Adipose tissue (tissue), 3 donors: ENCODE data around the gene GH1. TPM values are rescaled to one million over a fixed set of nuclear protein-coding genes. Genes with fewer than 3 reads are reported as not detected.

Source experiments
- H3K27ac ChIP-seq: one replicate; pipeline ENCODE4 v1.5.1; 2013; ENCODE audit warnings: low read depth, low read length
- WGBS, 3 donors: extraction: QIAGEN DNeasy Blood & Tissue Kit; methylation state at CpG; one replicate each; pipeline ENCODE4 v1.1.7; 2013; 5-methylcytosine and 5-hydroxymethylcytosine counted together
- polyA plus RNA-seq, 3 donors: library from polyadenylated mRNA; stranded (reverse); fragments of 200-250 nt; gene quantifications; one replicate each; pipeline ENCODE4 v1.2.3, GENCODE V29; 2013
- donor health status: healthy with polysubstance abuse.
- donor health status: Bipolar disorder and iron deficiency.
- donor health status: healthy.

GH1 gene
- polyA plus RNA-seq, 3 donors, result not detected

GRCh38 chr17:63946440-63947363 lies 28.1 kb upstream of the GH1 start:
- WGBS, 3 donors, result 32 to 37% (median 35%) methylated on average over 20 of the region's 20 CpGs
- no peak overlapping the region for H3K27ac ChIP-seq

DNA sequence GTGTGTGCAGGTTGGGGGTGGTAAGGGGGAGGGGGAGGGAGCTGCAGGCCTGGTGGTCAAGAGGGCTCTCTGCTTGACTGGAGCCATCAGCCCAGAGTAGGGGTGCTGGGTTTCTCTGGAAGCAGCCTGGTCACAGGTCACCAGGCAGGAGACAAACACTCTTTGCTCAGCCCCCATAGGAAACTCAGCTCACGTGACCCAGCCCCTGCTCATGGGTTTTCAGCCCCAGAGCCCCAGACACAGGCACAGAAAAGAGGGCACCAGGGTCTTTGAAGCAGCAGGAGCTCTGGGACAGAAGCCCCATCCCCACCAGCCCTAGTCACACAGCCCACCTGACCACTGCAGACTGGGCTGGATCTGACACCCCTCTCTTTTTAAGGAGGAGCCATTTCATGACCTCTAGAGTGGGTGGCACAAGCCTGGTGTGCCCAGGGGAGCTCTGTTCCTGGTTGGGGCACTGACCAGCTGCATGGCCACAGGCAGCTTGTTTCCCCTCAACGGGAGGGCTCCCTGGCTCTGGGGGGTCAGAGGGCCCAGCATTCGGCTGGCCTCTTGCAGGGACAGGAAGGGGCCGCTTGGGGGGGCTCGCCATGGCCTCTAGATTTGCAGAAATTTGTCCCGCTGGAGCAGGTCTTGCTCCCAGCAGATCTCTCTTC lies 27.3 kb upstream of the GH1 start:
- H3K27ac ChIP-seq, result no peak overlapping the region
- WGBS, 3 donors, result 47 to 63% (median 51%) methylated on average over 6 of the region's 6 CpGs

GRCh38 chr17:63944736-63945499 lies 26.3 kb upstream of the GH1 start:
- no peak overlapping the region for H3K27ac ChIP-seq
- 78 to 89% (median 89%) methylated on average over 22 to 24 of the region's 24 CpGs for WGBS, 3 donors

DNA sequence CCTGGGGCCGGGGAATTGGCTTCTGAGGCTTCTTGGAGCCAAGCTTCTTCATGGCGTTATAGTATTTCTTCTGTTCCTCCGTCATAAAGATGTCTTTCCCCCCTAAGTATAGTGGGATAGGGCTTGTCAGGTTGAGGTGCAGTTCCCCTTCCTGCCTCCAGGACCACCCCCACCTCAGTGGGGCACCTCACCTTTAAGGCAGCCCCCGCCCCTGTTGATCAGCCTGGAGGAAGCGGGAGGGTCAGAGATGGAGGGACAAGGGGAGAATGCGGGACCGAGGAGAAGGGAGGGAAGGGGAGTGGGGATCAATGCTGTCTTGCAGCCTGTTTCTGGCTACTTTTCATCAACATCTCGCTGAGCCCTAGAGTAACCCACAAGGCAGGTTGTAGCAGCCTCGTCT lies 25.1 kb upstream of the GH1 start:
- H3K27ac ChIP-seq, result no peak overlapping the region
- WGBS, 3 donors, result 63 to 86% (median 84%) methylated on average over 9 of the region's 9 CpGs

GRCh38 chr17:63942309-63942985 lies 23.8 kb upstream of the GH1 start:
- WGBS, 3 donors, result 89 to 95% (median 94%) methylated on average over 21 of the region's 21 CpGs
- no peak overlapping the region for H3K27ac ChIP-seq

- WGBS, 3 donors, result 90 to 92% (median 90%) methylated on average over 23 of the region's 23 CpGs
- no peak overlapping the region for H3K27ac ChIP-seq
Observed at GRCh38 chr17:63941751-63942150, 23.1 kb upstream of the GH1 start.

- H3K27ac ChIP-seq, result no peak overlapping the region
- 90 to 95% (median 92%) methylated on average over 12 of the region's 12 CpGs for WGBS, 3 donors
Observed at GRCh38 chr17:63941162-63941561, 22.5 kb upstream of the GH1 start.

DNA sequence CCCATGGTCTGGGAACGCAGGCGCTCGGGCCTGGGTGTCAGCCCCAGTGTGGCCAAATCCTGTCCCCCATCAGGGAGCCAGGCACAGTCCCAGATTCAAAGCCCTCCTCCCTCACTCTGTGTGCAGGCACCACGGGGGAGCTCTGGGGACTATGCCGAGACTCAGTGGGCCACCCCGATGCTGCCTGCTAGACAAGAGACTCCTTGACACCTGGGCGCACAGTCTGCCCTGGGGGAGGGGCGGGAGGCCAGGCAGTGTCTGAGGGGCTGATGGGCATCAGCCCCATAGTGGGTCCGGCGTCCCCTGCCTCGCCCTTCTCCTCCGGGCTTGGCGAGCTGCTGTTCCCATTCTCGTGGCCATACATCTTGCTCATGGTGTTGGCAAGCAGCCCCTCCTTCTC lies 21.9 kb upstream of the GH1 start:
- WGBS, 3 donors, result 89 to 95% (median 95%) methylated on average over 13 to 14 of the region's 14 CpGs
- H3K27ac ChIP-seq, result no peak overlapping the region

- 75 to 79% (median 76%) methylated on average over 5 to 6 of the region's 6 CpGs for whole genome bisulfite sequencing, 3 donors
- no peak overlapping the region for H3K27ac ChIP-seq
Observed at GRCh38 chr17:63939884-63940283, 21.2 kb upstream of the GH1 start.

DNA sequence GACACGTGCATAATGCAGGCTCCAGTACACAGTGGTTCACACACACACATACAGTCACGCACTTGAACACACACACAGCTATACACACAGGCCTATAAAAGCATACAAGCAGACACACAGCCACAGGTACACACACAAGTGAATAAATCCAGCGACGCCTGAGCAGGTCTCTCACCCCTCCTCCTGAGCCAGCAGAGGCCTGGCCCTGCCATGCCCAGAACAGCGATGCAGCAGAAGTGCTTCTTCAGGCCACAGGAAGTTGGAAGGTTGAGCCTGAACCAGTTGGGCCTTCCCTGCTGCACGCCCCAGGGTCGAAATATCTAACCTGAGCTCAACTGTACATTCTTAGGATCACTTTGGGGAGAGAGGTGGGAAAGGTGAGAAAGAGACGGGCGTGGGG lies 20.8 kb upstream of the GH1 start:
- whole genome bisulfite sequencing, 3 donors, result 87 to 92% (median 90%) methylated on average over 9 of the region's 9 CpGs
- no peak overlapping the region for H3K27ac ChIP-seq

DNA sequence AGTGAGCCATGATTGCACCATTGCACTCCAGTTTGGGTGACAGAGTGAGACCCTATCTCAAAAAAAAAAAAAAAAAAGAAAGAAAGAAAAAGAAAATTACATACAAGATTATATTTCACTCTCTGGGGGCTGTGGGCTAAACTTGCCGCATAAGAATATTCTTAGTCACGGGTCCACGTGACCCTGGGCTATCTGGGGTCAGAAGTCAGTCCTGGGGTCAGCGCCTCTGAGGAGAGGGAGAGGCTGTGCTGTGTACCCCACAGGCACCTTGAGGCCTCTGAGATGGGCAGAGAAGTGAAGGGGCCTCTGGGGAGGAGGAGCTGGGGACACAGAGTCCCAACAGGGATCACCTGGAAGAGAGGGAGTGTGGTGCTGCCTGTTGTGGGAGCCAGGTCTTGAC lies 19.3 kb upstream of the GH1 start:
- H3K27ac ChIP-seq, result no peak overlapping the region
- 90 to 95% (median 91%) methylated on average over 4 of the region's 4 CpGs for WGBS, 3 donors

GRCh38 chr17:63937319-63937718 lies 18.7 kb upstream of the GH1 start:
- no peak overlapping the region for H3K27ac ChIP-seq
- WGBS, 3 donors, result 83 to 92% (median 88%) methylated on average over 6 of the region's 6 CpGs

DNA sequence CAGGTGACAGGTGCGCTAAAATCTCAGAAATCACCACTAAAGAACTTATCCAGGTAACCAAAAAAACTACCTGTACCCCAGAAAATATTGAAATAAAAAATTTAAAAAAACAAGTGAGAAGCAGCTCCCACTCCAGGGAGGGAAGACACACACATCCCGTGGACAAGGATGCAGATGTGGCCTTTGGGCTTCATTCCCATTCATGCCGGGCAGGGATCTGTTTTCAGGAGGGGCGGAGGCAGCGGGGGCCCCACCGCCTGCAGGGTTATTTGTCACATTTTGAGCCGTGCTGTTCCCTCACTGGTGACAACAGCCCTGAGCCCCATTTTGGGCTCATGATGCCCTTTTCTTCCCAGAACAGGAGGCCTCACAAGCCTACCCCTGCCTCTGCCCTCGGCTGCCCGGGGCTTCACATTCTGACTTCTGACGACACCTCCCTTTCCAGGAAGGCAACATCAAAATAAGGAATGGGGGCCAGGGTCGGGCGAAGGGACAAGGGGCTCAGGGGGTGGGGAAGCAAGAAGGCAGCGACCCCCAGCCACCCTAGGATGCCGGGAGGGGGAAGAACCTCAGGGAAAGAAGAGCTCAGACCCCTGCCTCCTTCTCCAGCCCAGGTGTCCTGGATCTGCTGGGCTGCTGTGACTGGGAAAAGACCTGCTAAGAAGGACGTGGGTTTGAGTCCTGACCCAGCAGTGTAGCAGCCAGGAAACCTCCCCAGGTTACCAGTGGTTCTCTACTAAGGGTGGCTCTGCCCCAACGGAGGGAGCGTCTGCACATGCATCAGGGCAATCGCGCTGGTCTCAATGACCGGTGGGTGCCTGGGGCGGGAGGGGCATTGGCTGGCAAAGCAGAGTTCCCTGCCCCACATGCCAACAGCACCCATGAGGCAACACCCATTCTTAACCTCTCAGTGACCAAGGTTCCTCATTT lies 15.8 kb upstream of the GH1 start:
- WGBS, 3 donors, result 68 to 77% (median 75%) methylated on average over 21 of the region's 21 CpGs

DNA sequence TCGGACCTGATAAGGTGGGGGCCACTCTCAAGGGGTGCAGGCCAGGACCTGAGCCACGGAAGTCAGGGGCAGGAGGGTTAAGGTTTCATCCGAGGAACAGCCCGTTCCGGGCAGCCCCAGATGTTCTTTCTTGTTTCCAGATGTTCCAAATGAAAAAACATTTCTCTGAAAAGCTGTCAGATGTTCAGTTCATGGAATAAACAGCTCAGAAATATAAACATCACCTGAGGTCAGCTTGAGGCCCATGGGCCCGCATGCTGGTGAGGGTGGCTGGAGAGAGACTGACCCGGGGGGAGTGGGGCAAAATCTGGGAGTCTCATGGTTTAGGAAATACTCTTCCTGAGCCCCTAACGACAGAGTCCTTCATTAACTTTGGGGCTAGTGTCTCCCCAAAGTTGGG lies 15.0 kb upstream of the GH1 start:
- H3K27ac ChIP-seq, result no peak overlapping the region
- 77 to 89% (median 87%) methylated on average over 8 of the region's 8 CpGs for WGBS, 3 donors

More for the DNA sequence above, 15.8 kb upstream of the GH1 start:
- H3K27ac ChIP-seq, result no peak overlapping the region

- no peak overlapping the region for H3K27ac ChIP-seq
- 91 to 94% (median 91%) methylated on average over 4 of the region's 4 CpGs for WGBS, 3 donors
Observed at GRCh38 chr17:63932721-63933120, 14.1 kb upstream of the GH1 start.

DNA sequence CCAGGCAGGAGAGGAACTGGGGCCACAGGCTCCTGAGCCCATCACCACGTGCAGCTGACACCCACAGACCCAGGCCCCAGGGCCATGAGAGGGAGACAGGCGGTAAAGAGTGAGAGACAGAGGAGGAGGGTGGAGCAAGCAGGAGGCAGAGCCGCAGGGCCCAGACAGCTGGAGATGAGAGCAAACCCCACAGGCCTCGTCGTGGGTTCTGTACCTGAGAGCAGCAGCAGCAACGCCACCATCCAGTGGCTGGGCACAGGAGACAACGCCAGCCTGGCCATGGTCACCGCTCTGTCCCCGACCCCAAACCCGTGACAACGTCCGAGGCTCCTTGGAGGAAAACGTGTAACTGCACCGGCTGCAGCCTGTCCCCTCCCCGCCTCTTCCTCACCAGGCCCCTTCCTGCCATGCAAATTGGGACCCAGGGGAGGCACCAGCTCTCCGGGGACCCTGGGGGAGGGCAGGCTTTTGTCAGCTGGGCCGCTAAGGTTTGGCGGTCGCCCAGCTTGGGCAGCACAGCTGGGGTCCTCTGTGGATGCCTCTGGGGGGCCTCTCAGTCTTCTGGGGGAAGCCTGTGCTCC lies 13.4 kb upstream of the GH1 start, which contains the start of gene CD79B:
TSS of gene CD79B (minus strand) at position 351 of the 581 bp plus-strand sequence. CDS start at position 281, 70 bp downstream.
- H3K27ac ChIP-seq, result no peak within 1 kb of the TSS
- 39 to 72% (median 42%) methylated on average over 19 of the region's 19 CpGs for WGBS, 3 donors

- 35 to 67% (median 39%) methylated on average over 14 to 16 of the region's 16 CpGs for WGBS, 3 donors
- no peak overlapping the region for H3K27ac ChIP-seq
Observed at GRCh38 chr17:63930951-63931575, 12.4 kb upstream of the GH1 start.
